GM18520 (cell line): Measurements from ENCODE around the gene SORD.
"Not testable (repeated sequence)": the region's sequence is repeated elsewhere in the genome, so short reads cannot be mapped to it uniquely, and the experiment has no call there.

ENCODE experiments used
- ATAC-seq: cut with Tn5 transposase; IDR thresholded peaks from one replicate; pipeline ENCODE4 v1.9.1; 2021; ENCODE audit not compliant: unreplicated experiment

Gene SORD

DNA sequence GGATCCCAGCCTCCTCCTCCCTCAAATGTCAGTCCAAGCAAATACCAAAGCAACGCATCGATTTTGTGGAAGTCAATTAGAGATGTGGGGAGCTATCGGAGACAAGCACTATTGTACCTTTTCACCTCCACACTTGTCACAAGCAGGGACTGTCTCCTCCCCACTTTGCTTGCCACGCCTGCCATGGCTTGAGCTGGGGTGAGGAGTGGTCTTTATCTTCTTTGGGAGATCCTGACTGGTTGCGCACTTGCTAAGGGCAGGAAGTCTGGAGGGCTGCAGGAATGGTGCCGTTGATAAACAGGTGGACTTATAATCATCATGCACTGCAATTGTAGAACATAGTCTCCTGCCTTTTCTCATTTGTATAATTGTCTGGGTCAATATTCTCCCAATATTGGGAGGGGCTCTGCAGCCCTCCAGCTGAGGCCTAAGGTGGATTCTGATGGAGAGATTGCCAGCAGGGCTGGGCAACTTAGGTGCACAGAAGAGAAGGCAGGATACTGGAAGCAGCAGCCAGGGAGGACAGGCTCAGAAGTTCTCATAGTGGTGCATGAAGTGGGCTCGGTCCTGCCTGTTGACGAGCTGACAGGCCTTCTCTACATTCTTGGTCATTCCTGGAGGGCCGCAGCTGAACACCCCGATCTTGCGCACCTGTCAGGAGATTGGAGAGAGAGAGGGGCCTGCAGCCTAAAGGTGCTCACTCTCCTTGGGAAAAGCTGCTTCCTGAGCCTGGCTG is 70.8 kb downstream of the SORD start:
- no peak for ATAC-seq

DNA sequence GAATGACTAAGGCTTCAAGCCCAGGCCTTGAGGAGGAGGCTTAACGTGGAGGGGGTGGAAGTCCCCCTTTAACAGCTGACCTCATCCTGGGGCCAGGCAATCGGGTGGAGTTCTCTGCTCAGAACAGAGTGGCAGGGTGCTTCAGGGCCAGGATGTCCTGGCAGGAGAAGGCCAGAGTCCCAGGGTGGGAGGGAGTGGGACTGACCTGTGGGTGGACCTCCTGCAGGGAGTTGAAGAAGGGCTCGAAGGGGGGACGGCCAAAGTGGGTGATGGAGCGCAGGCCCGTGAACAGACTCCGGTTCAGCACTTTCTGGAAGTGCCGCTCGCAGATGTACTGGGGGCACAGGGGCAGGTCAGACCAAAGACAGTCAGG is 71.3 kb downstream of the SORD start:
- ATAC-seq: no peak

DNA sequence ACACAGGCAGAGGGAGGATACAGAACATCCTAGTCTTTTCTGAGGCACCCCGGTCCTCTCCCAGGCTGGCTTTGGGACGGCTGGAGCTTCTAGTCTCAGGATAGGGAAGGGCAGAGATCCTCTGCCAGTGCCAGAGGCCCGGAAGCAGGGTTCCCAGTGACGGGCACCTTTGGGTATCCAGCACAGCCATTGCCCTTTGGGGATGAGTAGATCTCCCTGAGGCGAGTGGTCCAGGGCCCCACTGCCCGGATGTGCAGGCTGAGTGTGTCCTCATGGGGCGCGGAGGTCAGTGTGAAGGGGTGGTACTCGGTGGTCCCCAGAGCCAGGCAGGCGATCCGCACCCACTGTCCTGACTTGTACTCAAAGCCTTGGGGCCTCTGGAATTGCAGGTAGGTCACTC is 72.7 kb downstream of the SORD start:
- ATAC-seq: no peak

DNA sequence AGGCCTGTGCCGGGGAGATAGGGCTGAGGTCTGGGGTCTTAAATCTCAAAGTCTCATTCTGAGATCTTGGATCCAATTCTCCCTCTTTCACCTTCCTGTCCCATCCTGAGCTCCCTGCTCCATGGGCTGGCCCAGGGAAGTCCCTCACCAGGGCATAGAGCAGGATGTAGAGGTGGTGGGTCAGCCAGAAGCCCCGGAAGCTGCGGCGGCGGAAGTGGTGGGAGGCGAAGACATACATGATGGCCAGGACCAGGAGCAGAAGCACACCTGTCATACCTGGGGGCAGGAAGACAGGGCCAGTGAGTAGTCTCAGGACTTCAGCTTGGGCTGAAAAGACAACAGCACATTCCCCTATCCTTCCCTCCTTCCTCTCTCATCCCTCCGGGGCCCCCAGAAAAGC is 74.5 kb downstream of the SORD start:
- no peak for ATAC-seq

DNA sequence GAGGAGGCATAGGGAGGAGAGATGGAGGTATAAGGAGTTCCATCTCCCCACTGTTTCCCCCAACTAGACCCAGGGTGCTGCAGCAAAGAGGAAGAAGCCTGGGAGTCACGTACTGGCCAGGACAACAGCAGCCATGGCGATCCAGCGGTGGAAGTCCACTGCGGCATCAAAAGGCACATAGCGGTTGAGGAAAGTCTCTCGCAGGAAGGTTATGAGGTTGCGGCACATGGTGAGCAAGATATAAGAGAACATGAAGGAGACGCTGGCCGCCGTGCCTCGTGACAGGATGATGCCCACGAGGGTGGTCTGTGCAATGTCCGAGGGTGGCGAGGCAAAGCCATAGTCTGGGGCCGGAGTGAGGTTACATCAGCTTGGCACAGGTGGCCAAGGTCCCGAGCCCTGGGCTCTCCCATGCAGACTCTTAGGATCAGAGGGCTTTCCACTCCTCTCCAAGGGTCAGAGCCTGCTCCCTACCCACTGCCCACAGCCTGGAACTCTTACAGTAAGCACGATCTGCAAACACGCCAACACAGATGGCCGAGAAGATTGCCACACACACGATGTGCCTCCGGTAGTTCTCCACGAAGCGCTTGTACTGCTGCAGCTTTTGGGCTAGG is 76.7 kb downstream of the SORD start:
- ATAC-seq: no peak

DNA sequence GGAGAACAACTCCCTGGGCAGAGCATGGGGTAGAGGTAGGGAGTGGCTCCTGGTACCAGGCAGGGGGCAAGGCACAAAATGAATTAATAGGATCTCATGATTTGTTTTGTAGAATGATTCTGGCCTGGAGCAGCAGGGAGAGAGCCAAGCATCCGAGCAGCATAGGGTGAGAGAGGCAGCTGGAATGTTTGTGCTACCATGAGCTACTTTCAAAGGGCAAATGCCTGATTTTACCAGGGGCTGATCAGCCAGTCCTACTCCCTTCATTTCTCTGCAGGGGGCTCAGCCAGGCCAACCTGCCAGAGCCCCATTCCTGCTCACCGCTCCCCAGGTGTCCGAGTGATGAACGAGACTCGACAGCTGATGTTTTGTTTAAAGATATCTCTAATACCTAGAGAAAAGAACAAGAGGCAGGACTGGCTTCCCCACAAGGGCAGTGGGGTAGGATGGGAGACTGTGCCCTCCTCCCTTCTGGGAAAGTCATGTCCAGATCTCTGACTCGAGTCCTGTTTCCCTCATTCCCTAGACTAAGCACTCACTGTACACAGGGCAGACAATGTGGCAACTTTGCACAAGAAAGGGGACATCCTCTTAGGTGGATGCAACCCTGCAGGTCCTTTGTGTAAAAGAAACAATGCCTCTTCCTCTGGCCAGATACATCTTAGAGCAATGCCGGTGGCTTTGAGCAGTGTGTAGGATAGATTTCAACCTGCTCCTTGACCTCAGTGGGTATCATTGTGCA is 78.1 kb downstream of the SORD start:
- no peak for ATAC-seq

DNA sequence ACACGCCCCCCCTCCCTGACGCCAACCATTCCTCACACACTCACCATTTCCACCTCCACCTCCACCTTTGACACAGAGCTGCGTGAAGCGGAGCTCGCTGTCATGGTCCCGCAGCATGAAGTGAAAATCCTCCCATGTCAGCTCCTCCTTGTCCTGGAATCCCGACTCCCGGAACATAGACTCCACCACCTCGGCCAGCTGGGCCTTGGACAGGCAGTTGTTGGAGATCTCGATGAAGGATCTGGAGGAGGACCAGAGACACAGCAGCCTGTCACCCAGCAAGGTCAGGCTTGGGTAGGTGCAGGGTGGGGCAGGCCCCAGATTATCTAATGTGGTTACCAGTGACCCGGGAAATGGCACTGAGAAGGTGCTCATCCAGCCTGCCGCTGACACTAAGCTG is 78.8 kb downstream of the SORD start:
- no peak for ATAC-seq

DNA sequence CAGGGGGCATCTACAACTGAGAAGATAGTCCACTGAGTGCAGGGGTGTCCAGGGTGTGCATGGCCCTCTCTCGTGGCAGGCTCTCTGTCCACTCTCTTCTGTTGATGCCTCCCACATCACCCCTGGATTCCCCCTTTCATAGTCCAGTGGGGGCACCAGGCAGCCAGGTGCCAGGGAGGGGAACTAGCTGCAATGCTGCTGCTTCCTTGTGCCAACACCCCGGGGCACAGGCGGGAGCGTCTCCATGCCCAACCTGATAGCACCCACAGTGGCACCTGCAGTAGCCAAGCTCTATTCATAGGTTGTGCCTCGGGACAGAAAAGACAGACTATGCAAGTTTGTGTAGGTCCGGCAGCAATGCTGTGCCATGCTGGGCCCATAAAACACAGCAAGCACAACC is 79.2 kb downstream of the SORD start:
- ATAC-seq: no peak

DNA sequence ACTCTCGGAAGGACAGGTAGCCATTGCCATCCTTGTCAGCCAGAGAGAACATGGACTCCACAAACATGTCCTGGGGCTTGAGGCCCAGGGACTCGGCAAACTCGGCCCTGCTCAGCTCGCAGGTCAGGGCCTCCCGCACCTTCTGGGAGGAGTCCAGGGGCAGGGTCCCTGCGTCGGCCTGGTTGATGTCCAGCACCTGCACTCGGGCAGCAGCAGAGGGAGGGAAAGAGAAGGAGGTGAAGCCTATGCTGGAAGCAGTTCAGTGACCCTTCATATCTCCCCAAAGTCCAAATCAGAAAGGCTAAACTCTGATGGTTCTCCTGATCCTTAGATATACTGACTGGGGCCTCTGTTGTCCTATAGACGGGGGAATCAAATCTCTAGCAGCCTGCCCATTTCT is 81.2 kb downstream of the SORD start:
- ATAC-seq: not testable (repeated sequence)

DNA sequence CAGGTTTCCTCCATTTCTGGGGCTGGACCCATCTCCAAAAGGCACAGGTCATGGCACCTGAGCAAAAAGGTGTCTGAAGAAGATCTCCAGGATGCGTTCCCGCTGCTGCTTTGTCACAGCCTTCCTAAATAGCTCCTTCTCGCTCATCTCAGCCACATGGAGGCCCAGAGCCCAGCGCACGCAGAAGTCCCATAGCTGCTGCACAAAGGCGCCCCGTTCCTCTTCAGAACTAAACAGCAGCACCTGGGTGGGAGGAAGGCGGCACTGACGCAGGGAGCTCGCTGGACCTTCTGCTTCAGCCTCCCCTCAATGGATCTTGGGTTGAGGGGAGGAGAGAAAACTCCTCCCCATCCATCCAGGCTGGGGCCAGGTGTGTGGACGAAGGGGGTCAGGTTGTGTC is 82.6 kb downstream of the SORD start:
- ATAC-seq: no peak

DNA sequence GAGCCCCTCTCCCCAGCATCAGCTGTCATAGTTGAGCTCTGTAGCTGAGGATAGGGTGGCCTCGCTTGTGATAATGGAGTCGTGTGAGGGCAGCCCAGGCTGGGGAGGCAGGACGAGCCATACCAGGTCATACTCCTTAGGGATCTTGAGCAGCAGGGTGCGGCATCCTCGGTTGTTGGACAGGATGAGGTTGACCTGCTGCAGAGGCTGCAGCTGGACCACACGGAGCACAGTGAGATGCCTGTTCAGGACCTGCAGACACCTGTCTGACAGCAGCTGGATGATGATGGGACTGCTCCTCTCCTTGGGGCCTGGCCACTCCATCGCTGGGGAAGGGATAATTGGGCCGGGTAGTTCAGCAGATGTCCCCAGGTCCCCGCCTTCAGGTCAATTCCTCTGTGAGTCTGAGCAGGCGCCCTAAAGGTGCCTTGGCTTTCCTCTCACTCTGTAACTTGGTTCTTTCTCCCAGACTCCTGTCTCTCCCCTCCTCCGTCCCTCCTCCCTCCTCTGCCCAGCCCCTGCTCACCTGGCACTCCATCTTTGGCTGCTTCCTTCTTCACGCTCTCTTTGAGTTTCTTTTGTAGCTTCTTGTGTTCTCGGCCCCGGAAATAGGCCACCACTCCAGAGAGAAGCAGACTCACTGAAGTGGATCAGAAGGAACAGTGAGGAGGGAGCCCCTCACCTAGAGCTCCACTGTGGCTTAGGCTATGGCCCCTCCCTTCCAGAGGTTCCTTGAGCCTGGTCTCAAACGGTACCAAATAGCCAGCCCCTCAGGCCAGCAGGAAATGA is 83.2 kb downstream of the SORD start:
- no peak for ATAC-seq

DNA sequence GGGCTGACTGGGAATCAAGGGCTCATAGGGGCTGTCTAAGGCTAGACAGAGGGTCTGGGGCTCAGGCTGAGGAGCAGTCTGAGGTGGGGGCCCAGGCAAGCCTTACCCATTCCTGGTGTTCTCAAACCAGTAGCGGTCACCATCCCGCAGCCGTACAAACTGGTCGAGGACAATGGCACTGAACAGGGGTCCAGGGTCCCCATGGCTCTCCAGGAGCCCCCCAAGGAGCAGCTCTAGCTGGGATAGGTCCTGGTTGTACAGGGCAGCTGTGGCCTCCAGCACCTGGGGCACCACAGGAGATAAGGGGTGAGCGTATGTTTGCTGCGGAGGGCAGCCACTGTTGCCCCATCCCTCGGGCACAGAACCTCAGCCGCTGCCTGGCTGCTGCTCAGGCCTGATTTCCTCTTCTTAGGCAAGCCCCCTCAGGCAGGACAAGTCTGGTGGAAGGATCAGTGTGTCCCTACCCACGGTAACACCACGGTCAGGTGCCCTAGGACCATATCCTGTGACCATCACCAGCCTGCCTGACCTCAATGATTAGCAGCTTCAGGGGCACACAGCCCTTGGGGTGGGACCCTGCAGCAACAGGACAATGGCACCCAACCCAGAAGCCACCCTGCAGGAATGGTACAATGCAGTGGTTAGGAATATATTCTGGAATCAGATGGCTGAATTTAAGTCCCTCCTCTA is 85.1 kb downstream of the SORD start:
- no peak for ATAC-seq

DNA sequence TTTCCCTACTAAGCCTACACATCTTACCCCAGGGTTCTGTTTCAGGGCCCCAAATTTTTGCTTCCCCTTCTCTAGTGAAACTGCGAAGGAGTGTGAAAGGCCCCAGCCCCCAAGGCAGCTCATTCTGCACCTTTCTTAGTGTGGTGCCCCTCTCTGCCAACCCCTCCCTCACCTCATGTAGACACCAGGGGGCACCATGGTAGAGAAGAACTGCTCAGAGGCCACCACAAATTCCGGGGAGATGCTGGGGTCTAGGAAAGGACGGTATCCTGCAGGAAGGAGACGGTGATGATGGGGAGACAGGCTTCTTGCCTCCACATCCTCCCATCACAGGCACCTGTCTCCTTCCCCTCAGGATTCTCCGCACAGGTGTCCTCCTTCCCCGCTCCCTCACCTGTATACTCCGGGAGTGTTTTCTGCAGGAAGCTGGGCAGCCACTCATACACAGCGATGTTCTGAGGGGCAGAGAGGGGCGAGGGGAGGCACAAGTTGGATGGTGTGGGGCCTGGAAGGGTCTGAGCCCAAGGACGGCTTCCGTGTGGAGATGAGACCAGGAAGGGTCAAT is 87.3 kb downstream of the SORD start:
- ATAC-seq: no peak

DNA sequence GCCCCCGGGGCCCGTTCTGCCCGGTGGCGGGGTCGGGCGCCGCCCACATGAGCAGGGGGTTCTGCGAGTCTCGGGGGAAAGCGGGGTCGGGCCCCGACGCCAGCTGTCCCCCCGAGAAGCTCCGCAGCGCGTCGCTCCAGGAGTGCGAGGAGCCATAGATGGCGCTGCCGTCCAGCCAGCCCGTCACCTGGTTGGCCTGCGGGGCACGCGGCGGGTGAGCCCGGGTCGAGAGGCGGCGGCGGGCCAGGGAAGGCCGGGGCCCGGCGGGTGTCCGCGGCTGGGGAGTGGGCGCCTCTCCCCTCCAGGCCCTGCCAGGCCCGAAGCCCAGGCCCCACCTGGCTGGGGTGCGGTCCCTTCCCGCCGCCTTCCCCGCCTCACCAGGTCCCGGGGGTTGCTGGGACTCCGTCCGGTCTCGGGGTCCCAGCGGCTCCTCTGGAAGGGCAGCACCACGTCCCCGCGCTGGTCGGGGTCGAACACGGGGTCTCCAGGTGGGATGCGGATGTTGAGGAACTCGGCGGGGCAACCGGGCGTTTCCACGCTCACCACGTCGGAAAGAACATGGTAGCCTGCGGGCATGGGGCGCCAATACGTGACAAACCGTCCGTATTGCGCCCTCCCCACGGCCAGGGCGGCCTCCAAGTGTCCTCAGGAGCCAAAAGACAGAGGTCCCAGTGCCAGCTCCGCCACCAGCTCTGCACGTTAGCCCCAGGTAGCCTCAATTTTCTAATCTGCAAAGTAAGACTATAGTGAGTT is 88.6 kb downstream of the SORD start:
- no peak for ATAC-seq

DNA sequence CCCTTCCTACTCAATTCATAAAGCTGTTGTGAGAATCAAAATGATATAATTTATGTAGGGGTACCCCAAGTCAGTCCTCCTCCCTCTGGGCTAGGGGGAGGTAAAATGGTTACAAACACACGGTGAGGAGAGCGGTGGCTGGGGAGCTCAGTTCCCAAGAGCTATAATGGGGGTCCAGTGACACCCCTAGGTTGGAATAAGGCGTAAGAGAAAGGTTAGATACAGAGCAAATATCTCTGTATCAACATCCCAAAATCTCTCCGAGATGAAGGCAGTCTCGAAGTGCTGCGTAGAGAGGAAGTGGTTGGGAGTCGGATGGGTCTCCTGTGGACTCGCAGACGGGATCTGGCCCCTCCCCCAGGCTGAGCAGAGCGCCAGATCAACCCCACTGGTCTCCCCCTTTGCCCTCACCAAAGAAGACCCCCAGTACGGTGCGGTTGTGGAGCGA is 89.2 kb downstream of the SORD start:
- no peak for ATAC-seq

DNA sequence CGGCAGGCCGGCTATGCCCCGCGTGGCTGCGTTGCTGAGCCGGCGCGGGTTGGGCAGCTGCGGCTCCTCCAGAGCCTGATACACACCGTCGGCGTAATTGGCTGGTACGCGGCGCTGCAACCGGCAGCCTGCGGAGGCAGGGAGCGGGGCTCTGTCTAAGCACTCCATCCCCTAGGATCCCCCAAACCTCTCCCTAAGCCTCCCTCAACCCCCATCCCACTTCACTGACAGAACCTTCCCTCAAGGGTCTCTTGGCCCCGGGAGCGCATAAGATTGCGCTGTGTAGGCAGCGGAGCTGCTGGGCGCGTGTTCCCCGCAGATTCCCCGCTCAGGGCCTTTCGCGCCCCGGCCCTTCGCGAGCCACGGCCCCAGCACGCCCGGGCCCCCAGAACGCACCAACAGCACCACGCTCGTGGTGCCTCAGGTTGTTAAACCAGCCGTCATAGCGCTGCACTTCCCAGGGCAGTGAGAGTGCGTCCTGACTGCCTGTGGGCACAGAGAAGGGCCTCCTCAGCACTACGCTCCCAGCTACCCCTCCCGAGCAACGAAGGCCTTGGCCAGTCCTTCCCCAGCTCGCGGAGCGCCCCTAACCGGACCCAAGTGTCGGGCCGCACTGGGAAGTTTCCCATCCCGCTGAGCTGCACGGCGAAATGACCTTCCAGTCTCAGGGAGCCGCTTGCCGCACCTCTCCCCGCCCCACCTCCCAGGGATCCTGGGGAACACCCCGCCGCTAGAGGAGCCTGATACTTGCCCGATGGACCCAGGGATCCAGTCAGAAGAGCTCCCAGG is 89.8 kb downstream of the SORD start:
- no peak for ATAC-seq

DNA sequence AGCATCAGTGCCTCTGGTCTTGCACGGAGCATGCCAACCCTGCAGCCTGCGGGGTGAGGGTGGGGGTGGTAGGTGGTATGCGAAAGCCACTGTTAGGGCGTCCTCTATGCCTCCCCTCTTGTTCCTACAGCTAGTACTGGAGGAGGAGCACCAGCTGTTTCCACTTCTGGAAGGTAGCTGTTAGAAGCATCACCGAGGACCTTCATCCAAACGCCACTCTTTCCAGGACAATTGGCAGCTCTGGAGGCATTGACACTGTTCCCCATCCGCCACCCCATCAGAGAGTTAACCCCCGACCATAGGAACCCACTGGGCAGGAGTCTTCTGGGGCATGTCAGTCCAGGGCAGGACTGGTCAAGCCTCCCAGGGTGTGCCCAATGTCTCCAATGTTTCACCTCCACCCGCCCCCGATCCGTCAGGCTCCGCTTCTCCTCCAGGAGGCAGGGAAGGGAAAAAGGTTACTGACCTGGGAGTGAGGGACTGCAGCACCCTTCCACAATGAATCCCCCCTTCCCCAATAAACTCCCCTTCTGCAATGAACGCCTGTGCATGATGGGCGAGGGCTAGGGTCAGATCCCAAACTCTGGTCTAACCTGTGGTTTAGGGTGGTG is 90.5 kb downstream of the SORD start:
- no peak for ATAC-seq

DNA sequence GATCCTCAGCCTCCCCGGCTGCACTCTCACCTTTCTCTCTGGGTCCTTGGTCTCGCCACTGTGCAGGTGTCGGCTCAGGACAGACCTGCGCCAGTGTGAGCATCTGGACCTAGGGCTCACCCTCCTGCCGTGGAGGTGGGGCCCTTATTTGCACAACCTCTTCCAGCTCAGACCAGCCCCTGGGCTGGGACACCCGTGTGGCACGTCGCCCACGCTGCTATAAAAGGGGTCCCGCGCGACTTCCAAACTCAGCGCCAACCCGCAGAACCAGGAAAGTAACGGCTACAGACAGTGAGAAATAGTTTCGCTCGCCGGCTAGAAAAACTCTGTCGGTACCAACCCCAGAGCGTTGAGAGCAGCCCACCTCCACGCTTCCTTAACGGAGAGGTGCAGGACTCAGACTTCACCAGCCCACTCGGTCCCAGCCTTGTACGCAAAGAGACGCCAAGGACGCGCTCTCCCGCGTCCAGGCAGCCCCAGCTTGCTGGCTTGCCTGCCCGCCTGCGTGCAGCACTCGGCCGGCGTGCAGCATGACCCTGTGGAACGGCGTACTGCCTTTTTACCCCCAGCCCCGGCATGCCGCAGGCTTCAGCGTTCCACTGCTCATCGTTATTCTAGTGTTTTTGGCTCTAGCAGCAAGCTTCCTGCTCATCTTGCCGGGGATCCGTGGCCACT is 91.2 kb downstream of the SORD start, which contains the start of the genes DUOX2 and DUOXA2:
DUOX2 (minus strand) TSS at position 97 of the 675 bp plus-strand sequence. CDS start 761 bp downstream, outside the sequence.
DUOXA2 (plus strand) TSS at position 251 of the 675 bp plus-strand sequence; CDS start at position 531, 280 bp downstream.
- no peak for ATAC-seq
